ENCODE measurements around the gene UPP2. TPM values are rescaled to one million over a fixed set of nuclear protein-coding genes. Genes with fewer than 3 reads are reported as not detected.

UPP2 gene
- polyA plus RNA-seq, 4 donors: 3.7 to 13.5 (median 8.5) TPM

DNA sequence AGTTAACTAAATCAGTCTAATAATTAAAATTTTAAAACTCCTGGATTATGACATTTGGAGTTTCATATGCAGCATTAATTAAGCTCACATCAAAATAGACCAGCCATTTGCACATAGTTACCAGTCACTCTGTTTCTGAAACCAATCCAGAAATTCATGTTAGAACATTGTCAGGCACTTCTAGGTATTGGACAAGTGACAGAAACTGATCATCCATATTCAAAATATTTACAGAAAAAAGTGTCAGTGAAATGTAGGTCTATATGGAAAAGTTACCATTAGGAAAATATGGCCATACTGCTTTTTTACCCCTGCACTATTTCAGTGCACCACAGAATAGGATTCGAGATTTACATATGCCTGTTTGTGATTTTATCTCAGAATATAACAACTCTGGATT lies 33.4 kb downstream of the UPP2 start:
- DNase-seq (ENCODE audit: low read depth in 4 of 4, low spot score in 3 of 4): no peak

DNA sequence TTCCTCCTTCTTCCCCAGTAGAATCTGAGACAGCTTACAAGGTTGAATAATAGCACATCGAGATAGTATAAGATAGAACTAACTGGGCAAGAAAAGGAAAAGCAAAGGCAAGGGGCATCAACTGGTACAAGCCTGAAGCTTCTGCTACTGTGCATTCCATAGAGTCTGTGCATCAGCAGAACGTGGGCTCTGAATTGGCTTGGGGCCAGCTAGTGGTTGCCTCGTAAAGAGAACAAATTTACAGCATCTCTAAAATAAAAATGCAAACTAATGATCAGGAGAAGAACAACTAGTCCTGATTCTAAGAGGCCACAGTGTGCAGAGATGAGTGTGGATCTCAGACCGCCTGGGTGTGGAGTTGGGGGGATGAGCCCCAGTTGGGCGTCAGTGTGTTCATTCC lies 36.6 kb downstream of the UPP2 start:
- no peak for DNase-seq (ENCODE audit: low read depth in 4 of 4, low spot score in 3 of 4)

DNA sequence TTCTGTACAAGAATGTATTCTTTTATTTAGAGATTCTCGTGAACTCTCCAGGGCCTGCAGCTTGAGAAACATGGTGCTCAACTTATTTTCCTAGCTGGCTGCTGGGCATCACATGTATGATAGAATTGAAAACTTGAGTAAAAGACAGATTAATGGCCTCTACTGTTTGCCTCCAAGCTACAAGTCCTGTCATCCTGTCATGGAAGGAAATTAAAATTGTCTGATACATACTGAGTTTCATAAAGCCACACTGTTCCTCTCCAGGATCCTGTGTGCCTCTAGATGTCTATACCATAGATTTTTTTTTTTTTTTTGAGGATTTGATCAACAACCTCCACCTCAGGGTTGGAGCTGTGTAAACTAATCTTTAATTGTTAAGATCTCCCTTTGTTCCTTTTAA lies 38.5 kb downstream of the UPP2 start:
- DNase-seq (ENCODE audit: low read depth in 4 of 4, low spot score in 3 of 4): no peak

DNA sequence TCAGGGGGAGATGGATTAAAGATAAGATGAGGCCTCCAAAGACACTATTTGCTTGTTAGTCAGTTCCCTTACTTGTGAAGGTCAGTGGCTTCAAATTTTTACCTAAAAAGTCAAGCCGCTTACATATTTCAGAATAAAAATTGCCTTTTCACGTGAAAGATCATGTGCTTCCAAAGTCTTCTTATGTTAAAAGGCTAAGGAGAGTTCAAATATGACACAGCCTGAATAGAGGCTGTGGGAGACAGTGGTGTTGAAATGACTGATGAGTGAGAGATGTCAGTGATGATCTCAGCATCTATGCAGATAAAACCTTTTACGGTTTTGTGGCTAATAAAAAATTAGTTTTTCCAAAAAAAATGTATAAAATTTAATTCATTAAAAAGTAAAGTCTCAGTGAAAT lies 40.5 kb downstream of the UPP2 start:
- DNase-seq (ENCODE audit: low read depth in 4 of 4, low spot score in 3 of 4): no peak

DNA sequence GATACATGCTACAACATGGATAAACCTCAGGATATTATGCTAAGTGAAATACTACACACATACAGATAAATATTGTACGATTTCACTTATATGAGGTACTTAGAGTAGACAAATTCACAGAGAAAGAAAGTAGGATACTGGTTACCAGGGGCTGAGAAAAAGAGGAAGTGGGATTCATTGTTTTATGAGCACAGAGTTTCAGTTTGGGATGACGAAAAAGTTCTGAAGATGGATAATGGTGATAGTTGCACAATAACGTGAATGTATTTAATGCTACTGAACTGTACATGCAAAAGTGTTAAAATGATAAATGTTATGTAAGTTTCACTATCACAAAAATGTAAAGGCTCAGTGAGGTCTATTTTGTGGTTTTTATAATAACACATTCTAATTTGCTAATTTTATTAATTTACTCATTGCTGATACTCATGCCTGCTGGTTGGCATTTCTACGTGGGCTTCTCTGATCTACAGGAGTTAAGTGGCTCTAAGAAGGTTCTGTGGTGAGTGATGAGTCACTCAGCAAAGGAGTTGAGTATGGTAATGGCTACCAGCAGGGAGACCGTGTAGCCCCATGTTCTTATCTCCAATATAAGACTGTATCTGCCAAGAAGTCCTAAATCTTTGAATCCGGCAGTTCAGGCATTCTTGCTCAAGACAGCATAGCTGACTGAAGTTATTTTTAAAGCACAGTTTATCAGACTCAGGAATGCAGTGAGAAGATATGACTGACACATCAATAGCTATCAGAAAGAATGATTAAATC lies 41.1 kb downstream of the UPP2 start:
- no peak for DNase-seq (ENCODE audit: low read depth in 4 of 4, low spot score in 3 of 4)

DNA sequence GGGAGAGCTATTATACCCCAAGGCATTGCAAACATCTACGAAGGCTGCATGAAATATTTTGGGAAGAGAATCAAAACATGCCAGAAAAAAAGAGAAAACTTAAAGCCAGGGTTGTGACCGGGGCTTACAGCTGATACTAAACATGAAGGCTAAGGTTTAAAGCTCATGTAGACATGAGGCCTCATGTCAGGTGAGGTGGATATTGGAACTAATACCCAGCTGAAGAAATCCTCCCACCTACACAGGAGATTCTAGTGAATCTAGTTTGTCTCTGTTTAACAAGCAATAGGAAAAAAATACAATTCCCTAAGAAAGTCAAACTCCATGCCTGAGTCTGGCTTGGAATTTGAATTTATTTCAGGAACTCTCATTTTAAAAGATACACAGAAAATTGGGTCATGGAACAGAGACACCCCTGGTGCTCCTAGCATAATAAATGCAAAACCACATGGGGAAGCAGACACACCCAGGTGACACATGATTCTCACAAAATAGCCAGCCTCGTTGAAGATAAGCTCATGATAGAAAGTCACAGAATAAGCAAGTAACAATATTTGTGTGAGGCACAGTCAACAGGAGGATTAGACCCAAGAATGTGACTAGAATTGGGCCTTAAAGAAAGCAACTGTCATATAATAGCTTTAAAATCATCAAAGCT lies 42.2 kb downstream of the UPP2 start:
- no peak for DNase-seq (ENCODE audit: low read depth in 4 of 4, low spot score in 3 of 4)

DNA sequence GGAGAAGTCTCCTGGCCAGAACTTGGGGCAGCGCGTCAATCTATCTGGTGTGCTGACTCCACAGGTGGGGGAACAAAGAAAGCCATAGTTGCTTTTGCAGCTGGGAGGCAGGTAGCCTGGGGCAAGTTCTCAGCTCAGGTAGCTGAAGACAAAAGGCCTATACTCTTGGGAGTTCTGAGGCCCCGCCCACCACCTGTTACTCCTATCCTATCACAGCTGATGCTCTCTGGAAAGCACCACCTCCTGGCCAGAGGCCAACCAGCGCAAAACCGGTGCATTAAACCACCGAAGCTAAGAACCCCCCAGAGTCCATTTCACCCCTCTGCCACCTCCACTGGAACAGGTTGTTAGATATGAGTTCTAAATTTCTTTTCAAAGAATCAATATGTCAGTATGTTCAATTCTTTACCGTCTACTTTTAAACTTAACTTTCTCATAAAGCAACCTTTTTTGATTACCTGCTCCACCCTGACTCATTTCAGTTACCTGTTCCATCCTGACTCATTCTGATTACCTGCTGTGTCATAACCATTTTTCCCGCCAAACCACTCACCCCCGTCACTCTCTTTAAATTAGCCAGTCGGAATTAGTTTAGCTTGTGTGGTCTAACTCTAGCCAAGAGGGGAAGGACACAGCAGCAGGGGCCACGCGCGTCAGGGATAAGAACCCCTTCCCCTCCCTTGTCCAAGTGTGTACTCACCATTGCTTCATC lies 43.4 kb downstream of the UPP2 start:
- no peak for DNase-seq (ENCODE audit: low read depth in 4 of 4, low spot score in 3 of 4)

DNA sequence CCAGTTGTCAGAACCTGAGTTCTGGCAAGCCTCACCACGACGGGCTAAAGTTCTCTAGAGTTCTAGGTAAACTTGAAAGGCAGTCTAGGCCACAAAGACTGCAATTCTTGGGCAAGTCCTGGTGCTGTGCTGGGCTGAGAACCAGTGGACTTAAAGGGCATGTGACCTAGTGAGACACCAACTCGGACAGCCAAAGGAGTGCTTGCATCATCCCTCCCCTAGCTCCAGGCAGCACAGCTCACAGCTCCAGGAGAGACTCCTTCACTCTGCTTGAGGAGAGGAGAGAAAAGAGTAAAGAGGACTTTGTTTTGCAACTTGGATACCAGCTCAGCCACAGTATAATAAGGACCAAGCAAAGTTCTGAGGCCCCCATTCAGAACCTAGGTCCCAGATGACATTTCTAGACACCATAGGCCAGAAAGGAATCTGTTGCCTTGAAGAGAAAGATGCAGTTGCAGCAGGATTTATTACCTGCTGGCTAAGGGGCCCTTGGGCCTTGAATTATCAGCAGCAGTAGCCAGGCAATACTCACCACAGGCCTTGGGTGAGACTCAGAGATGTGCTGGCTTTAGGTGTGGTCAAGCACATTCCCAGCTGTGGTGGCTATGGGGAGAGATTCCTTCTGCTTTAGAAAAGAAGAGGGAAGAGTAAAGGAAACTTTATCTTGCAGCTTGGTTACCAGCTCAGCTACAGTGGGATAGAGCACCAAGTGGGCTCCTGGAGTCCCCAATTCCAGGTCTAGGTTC lies 51.8 kb downstream of the UPP2 start:
- DNase-seq (ENCODE audit: low read depth in 4 of 4, low spot score in 3 of 4): no peak

DNA sequence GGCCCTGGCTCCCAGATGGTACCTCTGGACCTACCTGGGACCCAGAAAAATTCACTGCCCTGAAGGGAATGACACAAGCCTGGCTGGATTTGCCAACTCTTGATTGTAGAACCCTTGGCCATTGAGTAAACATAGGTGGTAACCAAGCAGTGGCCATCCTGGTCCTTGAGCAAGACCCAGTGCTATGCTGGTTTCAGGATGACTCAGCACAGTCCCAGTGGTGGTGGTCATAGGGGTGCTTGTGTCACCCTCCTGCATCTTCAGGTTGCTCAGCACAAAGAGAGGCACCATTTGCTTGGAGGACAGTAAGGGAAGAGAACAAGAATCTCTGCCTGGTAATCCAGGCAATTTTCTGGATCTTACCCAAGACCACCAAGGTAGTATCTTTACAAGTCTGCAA lies 52.9 kb downstream of the UPP2 start:
- DNase-seq (ENCODE audit: low read depth in 4 of 4, low spot score in 3 of 4): no peak

DNA sequence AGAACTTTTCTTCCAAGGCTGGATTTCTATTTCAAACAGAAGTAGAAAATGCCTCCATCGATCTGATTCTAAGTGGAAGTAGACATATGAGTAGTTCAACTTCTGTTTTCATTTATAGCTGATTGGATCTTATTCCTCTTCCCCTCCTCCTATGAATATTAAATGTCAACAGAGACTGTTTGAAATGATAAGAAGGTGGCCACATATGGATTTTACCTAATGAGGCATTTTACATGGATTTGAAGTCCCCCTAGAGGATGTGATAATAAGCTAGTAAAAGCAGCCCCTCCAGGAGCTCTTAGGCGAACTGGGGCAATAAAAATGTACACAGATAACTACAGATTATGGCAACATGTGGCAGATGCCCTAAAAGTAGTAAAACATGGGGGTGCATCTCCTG lies 71.0 kb downstream of the UPP2 start:
- no peak for DNase-seq (ENCODE audit: low read depth in 4 of 4, low spot score in 3 of 4)

DNA sequence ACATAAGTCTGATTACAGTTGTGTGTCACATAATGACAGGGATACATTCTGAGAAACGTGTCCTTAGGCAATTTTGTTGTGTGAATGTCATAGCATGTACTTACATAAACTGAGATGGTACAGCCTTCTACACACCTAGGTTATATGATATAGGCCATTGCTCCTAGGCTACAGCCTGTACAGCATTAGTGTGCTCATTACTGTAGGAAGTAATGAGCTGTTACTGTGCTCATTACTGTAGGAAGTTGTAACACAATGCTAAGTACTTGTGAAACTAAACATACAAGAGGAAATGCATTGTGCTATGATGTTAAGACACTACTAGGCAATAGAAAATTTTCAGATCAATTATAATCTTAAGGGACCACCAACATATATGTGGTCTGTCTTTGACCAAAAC lies 72.8 kb downstream of the UPP2 start:
- DNase-seq (ENCODE audit: low read depth in 4 of 4, low spot score in 3 of 4): no peak

DNA sequence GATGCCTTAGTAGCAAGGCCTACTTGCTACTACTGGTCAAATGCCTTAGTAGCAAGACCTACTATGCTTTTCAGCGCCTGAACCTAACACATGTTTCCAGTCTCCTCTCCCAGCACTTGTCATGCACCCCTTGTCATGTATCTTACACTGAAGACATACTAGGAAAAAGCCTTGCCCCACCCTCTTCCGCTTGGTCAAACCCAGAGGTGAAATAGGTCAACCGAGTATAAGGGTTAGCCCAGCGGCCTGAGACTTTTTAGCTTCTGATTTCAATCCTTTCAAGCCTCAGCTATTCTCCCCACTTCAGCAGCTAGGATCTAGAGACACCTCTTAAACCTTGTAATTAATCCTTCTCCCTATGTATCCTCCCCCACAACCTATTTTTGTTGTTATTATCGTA lies 73.3 kb downstream of the UPP2 start:
- DNase-seq (ENCODE audit: low read depth in 4 of 4, low spot score in 3 of 4): no peak

DNA sequence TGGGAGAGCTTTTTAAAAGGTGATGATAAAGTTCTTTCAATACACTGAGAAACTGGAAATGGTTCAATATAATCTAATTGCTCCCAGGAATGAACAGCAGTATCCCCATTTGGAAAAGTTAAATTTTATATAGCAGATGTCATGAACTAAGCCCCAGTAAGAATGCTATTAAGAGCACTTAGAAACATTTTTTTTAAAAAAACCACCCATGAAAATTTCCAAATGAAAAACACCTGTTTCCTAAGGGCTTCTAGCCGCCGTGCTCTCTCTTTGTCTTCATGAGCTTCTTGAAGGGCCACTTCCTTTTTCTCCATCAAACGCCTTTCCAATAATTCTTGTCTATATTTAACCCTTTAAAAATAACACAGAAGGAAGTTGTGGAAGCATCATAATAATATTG lies 77.0 kb downstream of the UPP2 start:
- no peak for DNase-seq (ENCODE audit: low read depth in 4 of 4, low spot score in 3 of 4)

DNA sequence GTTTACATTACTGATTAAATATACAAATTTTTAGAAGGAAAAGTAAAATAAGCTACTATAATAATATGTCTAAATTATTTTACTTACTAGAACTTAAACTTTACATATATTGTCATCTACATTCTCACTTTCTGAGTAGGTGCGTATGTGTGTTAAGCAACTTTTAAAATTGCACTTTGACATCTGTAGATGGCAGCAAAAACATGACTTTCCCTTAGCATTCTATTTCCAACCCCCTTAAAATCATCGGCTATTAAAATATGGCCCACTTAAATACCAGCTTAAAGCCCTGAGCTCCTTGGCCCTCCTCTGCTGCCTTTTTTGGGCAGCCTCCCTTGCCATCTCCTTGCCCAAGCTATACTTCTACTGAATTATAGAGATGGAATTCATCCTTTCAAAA lies 78.0 kb downstream of the UPP2 start:
- DNase-seq (ENCODE audit: low read depth in 4 of 4, low spot score in 3 of 4): no peak

DNA sequence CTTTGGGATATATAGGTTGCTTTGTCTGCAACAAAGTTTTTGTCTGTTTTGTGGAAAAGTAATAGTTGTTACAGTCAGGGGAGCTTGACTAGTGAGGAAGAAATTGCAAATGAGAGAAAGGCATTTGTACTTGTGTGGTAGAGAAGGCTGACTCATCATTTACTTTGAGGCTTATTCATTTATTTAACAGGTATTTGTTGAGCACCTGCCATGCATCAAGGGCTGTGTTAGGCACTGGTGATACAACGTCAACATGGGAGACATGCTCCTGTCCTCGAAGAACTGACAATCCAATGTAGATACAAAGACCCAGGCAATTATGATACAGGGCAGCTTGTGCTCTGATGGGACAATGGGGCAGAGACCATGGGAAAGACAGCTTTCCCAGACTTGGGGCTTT lies 79.5 kb downstream of the UPP2 start:
- DNase-seq (ENCODE audit: low read depth in 4 of 4, low spot score in 3 of 4): no peak

DNA sequence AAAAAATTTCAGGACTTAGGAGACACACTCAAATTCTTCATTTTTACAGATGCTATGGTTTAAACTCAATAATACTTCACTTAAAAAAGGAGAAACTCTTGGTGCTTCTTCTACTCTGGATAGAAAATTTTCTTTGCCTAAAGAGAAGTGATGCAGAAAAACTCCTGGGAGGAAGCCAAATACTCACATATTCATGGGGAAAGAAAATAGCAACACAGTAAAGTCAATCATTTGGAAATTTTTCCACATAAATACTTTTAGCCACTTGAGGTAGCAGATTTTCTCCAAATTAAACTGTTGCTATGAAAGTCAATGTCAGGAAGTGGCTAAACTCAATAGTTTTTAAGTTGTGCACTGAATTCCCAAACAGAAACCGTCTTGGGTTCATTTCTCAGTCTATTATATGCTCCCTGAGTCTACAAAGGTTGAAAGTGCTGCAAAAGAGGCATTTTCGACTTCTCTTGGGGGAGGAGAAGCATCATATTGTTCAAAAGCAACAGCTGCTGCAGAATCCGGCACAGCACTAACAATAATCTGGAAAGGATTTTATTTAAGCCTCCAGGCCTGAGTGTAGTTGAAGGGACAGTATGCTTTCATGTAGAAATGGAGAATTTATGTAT lies 81.1 kb downstream of the UPP2 start:
- no peak for DNase-seq (ENCODE audit: low read depth in 4 of 4, low spot score in 3 of 4)

DNA sequence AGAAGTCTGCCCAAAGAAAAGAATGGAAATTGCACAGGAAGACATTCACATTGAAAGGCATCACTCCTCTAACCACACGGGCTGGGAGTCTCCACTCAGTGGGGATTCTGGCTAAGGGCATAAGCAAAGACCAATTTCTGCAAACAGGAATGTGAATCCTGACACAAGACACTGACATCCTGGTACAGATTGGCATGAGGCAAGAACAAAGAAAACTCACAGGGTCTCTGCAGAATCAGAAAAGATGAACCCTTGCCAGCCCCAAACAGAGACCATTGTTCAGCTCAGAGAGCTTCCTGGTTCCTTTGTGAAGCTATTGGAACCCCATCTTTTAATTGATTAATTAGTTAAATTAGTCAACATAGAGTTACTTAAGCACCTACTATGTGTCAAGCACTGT lies 82.3 kb downstream of the UPP2 start:
- DNase-seq (ENCODE audit: low read depth in 4 of 4, low spot score in 3 of 4): no peak

DNA sequence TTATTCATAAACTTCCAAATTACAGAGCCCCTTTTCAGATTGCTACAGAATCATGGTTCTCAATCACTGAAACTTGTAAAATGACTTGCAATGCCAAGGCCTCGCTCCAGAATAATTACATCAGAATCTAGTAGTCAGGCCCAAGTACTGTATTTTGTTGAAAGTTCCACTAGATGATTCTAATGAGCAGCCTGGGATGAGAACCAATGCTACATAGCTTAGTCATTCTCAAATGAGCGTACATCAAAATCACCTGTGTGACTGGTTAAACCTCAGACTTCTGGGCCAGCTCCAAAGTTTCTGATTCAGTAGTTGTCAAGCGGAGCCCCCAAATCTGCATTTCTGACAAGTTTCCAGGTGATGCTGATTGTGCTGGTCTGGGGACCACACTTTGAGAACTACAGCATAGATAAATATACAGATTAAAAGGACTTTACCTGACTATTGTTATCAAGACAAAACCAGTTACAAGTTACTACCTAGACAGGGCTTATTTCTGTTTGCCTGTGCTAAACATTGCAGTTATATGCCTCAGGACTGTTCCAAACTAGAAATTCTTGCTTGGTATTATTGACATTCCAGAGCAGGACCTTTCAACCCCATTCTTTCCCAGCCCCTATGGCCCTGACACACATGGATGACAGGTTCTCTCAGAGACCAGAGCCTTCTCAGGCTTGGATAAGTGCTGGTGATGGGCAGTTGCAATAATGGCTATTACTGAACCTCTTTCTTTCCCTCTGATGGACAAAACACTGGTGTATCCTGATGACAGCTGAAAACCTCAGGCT lies 83.1 kb downstream of the UPP2 start:
- no peak for DNase-seq (ENCODE audit: low read depth in 4 of 4, low spot score in 3 of 4)

Data from right renal pelvis (tissue), 4 donors.